ENCODE measurements around the gene FOXS1. TPM values are rescaled to one million over a fixed set of nuclear protein-coding genes. Genes with fewer than 3 reads are reported as not detected.

FOXS1 gene
- total RNA-seq, 1 experiment from 2014 or later = 6.3 TPM

GRCh38 chr20:31849306-31849930 is 4.0 kb upstream of the FOXS1 start:
- Histone ChIP-seq H3K36me3 (ENCODE audit: control insufficient read depth, insufficient read depth, low read length) (no peaks in the 10 kb centered on the region), H3K4me3 (ENCODE audit: low read depth in 2 of 2, low read length in 2 of 2) (no peak overlapping the region), H3K27me3 (ENCODE audit: control insufficient read depth, insufficient read depth, low read length) (no peaks in the 10 kb centered on the region), H3K27ac (ENCODE audit: low read length) (no peak overlapping the region), H3K9me3 (ENCODE audit: control insufficient read depth, insufficient read depth, low read depth, low read length) (no peaks in the 10 kb centered on the region), H3K4me1 (ENCODE audit: control insufficient read depth, insufficient read depth, low read length) (peaks cover 16% of the 10 kb centered on the region)
- TF ChIP-seq POLR2AphosphoS5 (IDR thresholded peaks at IDR 0.05; ENCODE audit: low read depth, low read length) (no peak), CTCF (IDR thresholded peaks at IDR 0.05) (no peak), TCF7L2 (IDR thresholded peaks at IDR 0.05; ENCODE audit: low read depth, low read length) (no peak), SIN3A (IDR thresholded peaks at IDR 0.05; ENCODE audit: borderline replicate concordance, insufficient read depth, low read depth, low read length) (no peak), REST (IDR thresholded peaks at IDR 0.05; ENCODE audit: insufficient read depth in 1 of 2, low read depth in 2 of 2, low read length in 1 of 2) (no peak)
- DNase-seq (ENCODE audit: low read depth, low spot score) (no peak), ATAC-seq (no peak)
- intact Hi-C loops (cut with micrococcal nuclease; ENCODE audit: unreplicated experiment) = no loop called here
- in situ Hi-C loops (cut with HindIII; ENCODE audit: low pct_unique_long_range_greater_than_20kb, low sequenced_read_pairs) = no loop called here
- POLR2A ChIA-PET = no interaction called here
- CTCF ChIA-PET = interaction anchor here (3.8 kb wide), 1 partner anchor 12 kb away, joined by 18 read pairs; no protein-coding TSS in a partner anchor
- BruUV-seq (replicated peaks) = no TSS peak

- in situ Hi-C loops (cut with HindIII; ENCODE audit: low pct_unique_long_range_greater_than_20kb, low sequenced_read_pairs) = no loop called here
- Histone ChIP-seq H3K4me3 (ENCODE audit: low read depth in 2 of 2, low read length in 2 of 2) (no peak overlapping the region), H3K27ac (ENCODE audit: low read length) (no peak overlapping the region), H3K36me3 (ENCODE audit: control insufficient read depth, insufficient read depth, low read length) (no peaks in the 10 kb centered on the region), H3K9me3 (ENCODE audit: control insufficient read depth, insufficient read depth, low read depth, low read length) (no peaks in the 10 kb centered on the region), H3K4me1 (ENCODE audit: control insufficient read depth, insufficient read depth, low read length) (peaks cover 27% of the 10 kb centered on the region), H3K27me3 (ENCODE audit: control insufficient read depth, insufficient read depth, low read length) (no peaks in the 10 kb centered on the region)
- ATAC-seq (no peak), DNase-seq (ENCODE audit: low read depth, low spot score) (no peak)
- no peak for TF ChIP-seq POLR2AphosphoS5 (IDR thresholded peaks at IDR 0.05; ENCODE audit: low read depth, low read length)
- no peak for TF ChIP-seq REST (IDR thresholded peaks at IDR 0.05; ENCODE audit: insufficient read depth in 1 of 2, low read depth in 2 of 2, low read length in 1 of 2)
- no peak for TF ChIP-seq SIN3A (IDR thresholded peaks at IDR 0.05; ENCODE audit: borderline replicate concordance, insufficient read depth, low read depth, low read length)
- TF ChIP-seq TCF7L2 (IDR thresholded peaks at IDR 0.05; ENCODE audit: low read depth, low read length) = no peak
- no peak for TF ChIP-seq CTCF (IDR thresholded peaks at IDR 0.05)
- CTCF ChIA-PET = no interaction called here
- intact Hi-C loops (cut with micrococcal nuclease; ENCODE audit: unreplicated experiment) = no loop called here
- no TSS peak for BruUV-seq (replicated peaks)
- POLR2A ChIA-PET = no interaction called here
These were observed 2.9 kb upstream of the FOXS1 start for GRCh38 chr20:31848088-31848999.

Measured in Panc1 (cell line).